Activated T-helper 17 cell treated with anti-CD3 and anti-CD28 coated beads, Interleukin-2, amount 50 U/mL, for 72 hours (primary cell): ENCODE results near the gene NFIB. TPM values are rescaled to one million over a fixed set of nuclear protein-coding genes. Genes with fewer than 3 reads are reported as not detected.

ENCODE experiments used
- ATAC-seq: fragments of 150-1000 bp; cut with Tn5 transposase; replicated peaks from 2 replicates; pipeline ENCODE4 v1.10.0; 2021; ENCODE audit warnings: mild to moderate bottlenecking, moderate library complexity
- H3K27ac Mint-ChIP-seq: one replicate; pipeline ENCODE4 v1.8.0; 2022; ENCODE audit warnings: mixed read lengths
- H3K27me3 Mint-ChIP-seq: one replicate; pipeline ENCODE4 v1.8.0; 2022; ENCODE audit warnings: mixed read lengths
- H3K36me3 Mint-ChIP-seq: one replicate; pipeline ENCODE4 v1.8.0; 2022; ENCODE audit warnings: low read depth, mild to moderate bottlenecking, mixed read lengths
- H3K4me1 Mint-ChIP-seq: one replicate; pipeline ENCODE4 v1.8.0; 2022; ENCODE audit warnings: mixed read lengths
- H3K4me3 Mint-ChIP-seq: one replicate; pipeline ENCODE4 v1.8.0; 2022; ENCODE audit warnings: mild to moderate bottlenecking, mixed read lengths
- H3K9me3 Mint-ChIP-seq: one replicate; pipeline ENCODE4 v1.8.0; 2022; ENCODE audit warnings: mixed read lengths
- total RNA-seq, 2 donors: library from RNA; stranded (reverse); gene quantifications; one replicate each; pipeline ENCODE4 v1.2.3, GENCODE V29; 2022

NFIB gene
- total RNA-seq, 2 donors from 2014 or later = 0.15 TPM; not detected in 1

DNA sequence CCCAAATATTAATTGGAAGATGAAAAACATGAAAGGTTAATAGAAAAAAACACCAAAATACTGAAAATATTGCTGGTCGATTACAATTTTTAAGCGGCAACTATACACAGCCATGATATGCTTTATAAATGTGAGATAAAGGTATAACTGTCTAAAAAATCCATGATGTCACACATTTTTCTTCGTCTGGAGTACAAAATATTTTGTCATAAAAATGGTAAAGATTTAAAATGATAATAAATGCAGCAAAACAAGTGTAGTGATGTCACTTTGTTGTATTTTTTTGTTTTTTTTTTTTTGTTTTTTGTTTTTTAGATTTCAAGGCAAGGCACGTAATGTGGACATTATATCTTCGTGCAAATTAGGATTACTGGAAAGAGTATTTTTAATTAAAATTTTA is 227.4 kb downstream of the NFIB start:
- H3K27me3 Mint-ChIP-seq = no peaks in the 10 kb centered on the region
- no peaks in the 10 kb centered on the region for H3K9me3 Mint-ChIP-seq
- no peak for ATAC-seq
- no peak overlapping the region for H3K27ac Mint-ChIP-seq
- no peaks in the 10 kb centered on the region for H3K36me3 Mint-ChIP-seq
- H3K4me3 Mint-ChIP-seq = no peak overlapping the region
- no peaks in the 10 kb centered on the region for H3K4me1 Mint-ChIP-seq

DNA sequence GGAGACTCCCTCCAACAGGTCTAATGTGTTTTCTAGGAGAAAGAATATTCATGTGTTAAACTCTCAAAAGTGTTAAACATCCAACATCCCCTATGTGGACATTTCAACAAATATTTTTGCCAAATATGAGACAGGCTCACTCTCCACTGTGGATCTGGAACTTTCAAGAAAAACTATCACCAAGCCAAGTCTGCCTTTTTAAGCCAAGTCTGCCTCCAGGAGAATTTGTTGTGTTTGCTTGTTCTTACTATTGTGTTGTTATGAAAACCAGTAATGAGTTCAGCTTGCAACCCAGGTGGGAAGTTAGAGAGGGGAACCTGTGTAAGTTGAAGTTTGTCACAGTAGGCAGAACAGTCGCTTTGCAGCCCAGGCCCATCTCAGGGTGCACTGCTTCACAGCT is 228.1 kb downstream of the NFIB start:
- H3K27ac Mint-ChIP-seq = no peak overlapping the region
- no peak overlapping the region for H3K4me3 Mint-ChIP-seq
- no peaks in the 10 kb centered on the region for H3K27me3 Mint-ChIP-seq
- no peaks in the 10 kb centered on the region for H3K36me3 Mint-ChIP-seq
- no peaks in the 10 kb centered on the region for H3K4me1 Mint-ChIP-seq
- ATAC-seq = no peak
- no peaks in the 10 kb centered on the region for H3K9me3 Mint-ChIP-seq

DNA sequence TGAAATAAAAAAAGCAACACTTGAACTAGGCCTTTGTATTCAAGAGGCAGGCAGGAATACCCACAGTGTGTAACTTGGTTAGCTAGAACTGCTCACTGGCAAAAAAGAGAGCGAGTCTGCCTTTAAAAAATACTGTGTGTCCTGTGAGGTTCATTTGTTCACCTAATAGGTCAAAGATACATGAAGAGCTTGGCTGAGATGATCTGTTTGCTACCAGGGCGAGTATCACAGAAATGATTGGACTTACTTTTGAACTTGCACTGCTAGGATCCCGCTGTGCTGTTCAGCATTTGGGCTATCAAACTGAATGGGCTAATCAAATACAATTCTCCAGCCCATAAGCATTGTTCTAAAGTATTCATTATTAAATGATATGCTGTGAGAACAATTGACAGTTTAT is 229.1 kb downstream of the NFIB start:
- H3K4me1 Mint-ChIP-seq = no peaks in the 10 kb centered on the region
- H3K27me3 Mint-ChIP-seq = no peaks in the 10 kb centered on the region
- H3K27ac Mint-ChIP-seq = no peak overlapping the region
- ATAC-seq = no peak
- no peaks in the 10 kb centered on the region for H3K36me3 Mint-ChIP-seq
- H3K9me3 Mint-ChIP-seq = no peaks in the 10 kb centered on the region
- H3K4me3 Mint-ChIP-seq = no peak overlapping the region

DNA sequence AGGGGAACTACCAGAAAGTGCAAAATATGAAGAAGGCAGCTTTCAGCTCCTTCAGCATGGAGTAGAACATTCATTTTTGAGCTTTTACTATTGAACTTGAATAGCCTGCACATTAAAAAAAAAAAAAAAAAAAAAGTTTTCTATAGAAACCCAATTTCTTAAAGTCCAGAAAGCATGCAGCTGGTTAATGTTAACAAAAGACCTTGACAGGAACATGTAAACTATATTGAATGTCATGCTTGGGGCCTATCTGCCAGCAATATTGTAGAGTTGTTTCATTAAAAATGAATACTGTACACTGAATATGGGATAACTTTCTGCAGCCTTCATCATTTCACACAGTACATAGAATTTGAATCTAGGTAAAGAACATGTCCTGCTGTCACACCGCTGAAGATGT is 230.6 kb downstream of the NFIB start:
- H3K4me3 Mint-ChIP-seq = no peak overlapping the region
- H3K4me1 Mint-ChIP-seq = no peaks in the 10 kb centered on the region
- H3K36me3 Mint-ChIP-seq = no peaks in the 10 kb centered on the region
- no peak overlapping the region for H3K27ac Mint-ChIP-seq
- no peaks in the 10 kb centered on the region for H3K27me3 Mint-ChIP-seq
- H3K9me3 Mint-ChIP-seq = no peaks in the 10 kb centered on the region
- no peak for ATAC-seq

DNA sequence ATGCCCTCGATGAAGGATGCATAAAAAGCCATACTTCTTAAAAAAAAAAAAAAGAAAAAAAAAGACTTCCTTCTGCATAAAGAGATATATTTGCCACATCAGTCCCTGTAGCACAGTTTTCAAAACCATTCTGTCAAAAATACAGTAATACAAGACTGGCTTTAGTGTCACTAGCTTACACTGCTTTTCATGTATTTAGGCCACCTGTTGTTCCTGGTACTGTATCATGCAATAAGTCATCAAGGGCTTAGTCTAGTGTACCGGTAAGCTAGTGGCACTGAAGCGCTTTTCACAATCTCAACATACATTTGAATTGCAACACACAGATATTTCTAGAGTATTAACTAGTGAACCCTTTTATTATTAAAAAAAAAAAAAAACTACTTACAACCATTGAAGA is 231.2 kb downstream of the NFIB start:
- no peaks in the 10 kb centered on the region for H3K27me3 Mint-ChIP-seq
- no peaks in the 10 kb centered on the region for H3K4me1 Mint-ChIP-seq
- H3K27ac Mint-ChIP-seq = no peak overlapping the region
- no peak overlapping the region for H3K4me3 Mint-ChIP-seq
- ATAC-seq = no peak
- H3K36me3 Mint-ChIP-seq = no peaks in the 10 kb centered on the region
- no peaks in the 10 kb centered on the region for H3K9me3 Mint-ChIP-seq

DNA sequence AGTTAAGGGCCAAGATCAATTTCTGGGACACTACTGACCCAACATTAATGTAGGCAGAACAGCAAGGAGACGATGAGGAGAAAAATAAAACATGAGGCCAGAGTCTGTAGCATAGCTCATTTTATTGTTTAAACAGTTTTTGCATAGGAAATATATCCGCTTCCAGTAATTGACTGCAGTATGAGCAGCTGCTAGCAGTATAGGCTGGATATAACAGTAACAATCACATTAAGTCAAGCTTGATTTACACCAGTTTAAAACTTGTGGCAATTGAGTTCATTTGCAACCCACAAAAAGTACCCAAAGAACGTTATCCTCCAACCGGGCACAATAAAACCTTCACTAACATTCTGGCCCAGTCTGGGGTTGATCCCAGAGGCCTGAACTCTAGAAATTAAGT is 232.2 kb downstream of the NFIB start:
- no peaks in the 10 kb centered on the region for H3K27me3 Mint-ChIP-seq
- H3K4me1 Mint-ChIP-seq = no peaks in the 10 kb centered on the region

DNA sequence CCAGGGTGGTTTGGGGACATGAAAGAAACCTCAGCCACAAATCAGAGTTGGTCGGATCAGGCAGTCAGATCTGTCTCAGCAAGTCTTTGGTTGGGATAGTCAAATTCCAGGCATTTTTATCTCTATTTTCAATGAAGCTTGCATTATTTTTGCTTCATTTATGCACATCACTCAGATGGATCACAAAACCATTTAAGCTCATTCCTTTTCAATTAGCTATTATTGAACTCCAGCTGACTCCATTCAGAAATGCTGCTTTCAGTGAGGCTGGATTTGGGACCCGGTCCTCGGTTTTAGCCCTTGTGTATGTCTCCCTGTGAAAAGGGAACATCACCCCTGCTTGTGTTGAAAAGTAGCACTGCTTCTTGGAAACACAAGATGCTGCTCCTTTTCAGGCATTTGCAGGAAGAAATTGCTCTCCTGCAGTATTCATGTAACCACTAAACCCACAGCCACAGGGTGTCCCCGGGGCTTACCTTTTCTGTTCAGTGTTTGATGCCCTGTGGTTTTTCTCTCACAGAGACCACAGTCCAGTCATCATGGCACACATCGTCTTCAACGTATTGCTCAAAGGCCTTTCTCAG is 232.9 kb downstream of the NFIB start:
- ATAC-seq = no peak
- Mint-ChIP-seq H3K27ac (no peak overlapping the region), H3K36me3 (no peaks in the 10 kb centered on the region), H3K27me3 (no peaks in the 10 kb centered on the region), H3K9me3 (no peaks in the 10 kb centered on the region), H3K4me1 (no peaks in the 10 kb centered on the region), H3K4me3 (no peak overlapping the region)

More for the DNA sequence above, 232.2 kb downstream of the NFIB start:
- no peak for ATAC-seq
- H3K9me3 Mint-ChIP-seq = no peaks in the 10 kb centered on the region
- H3K36me3 Mint-ChIP-seq = no peaks in the 10 kb centered on the region
- no peak overlapping the region for H3K4me3 Mint-ChIP-seq
- H3K27ac Mint-ChIP-seq = no peak overlapping the region

DNA sequence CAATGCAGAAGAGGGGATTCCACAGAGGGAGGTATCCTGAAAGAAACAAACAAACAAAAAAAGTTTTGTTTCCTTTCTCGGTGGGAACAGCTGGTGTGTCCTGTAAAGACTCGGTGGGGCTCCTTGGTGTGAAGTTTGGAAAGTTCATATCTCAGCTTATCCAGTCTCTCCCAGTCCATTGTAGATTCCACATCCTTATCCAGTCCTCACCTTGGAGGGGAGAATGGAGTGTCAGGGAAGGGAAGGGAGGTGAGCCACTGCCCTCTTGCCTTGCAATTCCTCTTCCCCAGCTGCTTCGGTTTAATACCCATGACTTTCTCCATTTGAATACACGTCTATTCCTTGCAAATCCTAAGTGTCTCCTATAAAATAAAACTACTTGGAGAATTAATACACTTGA is 234.5 kb downstream of the NFIB start:
- Mint-ChIP-seq H3K9me3 (no peaks in the 10 kb centered on the region), H3K27ac (no peak overlapping the region)

DNA sequence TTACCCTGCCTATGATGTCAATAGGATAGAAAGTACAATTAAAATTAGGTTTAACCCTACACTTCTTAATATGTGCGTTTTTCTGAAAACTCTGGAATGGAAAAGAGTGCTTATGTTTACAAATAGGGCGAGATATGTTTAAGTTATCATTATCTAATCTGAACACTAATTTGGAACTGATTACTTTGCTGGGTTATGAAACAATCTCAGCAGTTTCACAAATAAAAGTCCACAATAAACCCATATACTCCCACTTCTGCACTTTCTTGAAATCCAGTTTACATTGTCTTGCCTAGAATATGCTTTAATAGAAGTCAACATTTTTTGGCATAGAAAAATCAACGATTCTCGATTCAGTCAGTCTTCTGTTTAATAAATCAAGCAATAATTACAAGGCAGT is 236.3 kb downstream of the NFIB start:
- Mint-ChIP-seq H3K27ac (no peak overlapping the region), H3K36me3 (no peaks in the 10 kb centered on the region), H3K4me3 (no peak overlapping the region), H3K9me3 (no peaks in the 10 kb centered on the region), H3K27me3 (no peaks in the 10 kb centered on the region), H3K4me1 (no peaks in the 10 kb centered on the region)
- no peak for ATAC-seq

More for the DNA sequence above, 234.5 kb downstream of the NFIB start:
- Mint-ChIP-seq H3K4me1 (no peaks in the 10 kb centered on the region), H3K4me3 (no peak overlapping the region), H3K36me3 (no peaks in the 10 kb centered on the region), H3K27me3 (no peaks in the 10 kb centered on the region)
- no peak for ATAC-seq

DNA sequence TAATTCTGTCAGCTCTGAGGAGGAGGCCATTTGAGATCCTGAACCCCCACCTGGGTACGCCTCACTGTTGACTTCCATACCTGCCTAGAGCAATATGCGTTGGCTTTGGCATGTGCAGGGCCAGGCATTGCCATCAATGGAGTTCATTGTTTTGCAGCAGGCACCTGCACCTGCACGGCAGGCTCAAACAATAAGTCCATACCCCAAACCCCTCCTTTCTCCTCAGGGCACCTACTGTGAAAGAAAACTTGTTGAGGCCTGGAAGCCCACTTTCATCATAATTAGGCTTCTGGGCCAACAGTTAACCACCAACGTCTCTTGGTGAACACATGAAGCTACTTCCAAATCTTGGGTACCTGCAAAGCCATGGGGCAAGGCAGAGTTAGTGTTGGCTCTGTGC is 238.7 kb downstream of the NFIB start:
- Mint-ChIP-seq H3K27ac (no peak overlapping the region), H3K4me1 (no peaks in the 10 kb centered on the region), H3K4me3 (no peak overlapping the region), H3K27me3 (no peaks in the 10 kb centered on the region), H3K9me3 (no peaks in the 10 kb centered on the region), H3K36me3 (no peaks in the 10 kb centered on the region)
- no peak for ATAC-seq

DNA sequence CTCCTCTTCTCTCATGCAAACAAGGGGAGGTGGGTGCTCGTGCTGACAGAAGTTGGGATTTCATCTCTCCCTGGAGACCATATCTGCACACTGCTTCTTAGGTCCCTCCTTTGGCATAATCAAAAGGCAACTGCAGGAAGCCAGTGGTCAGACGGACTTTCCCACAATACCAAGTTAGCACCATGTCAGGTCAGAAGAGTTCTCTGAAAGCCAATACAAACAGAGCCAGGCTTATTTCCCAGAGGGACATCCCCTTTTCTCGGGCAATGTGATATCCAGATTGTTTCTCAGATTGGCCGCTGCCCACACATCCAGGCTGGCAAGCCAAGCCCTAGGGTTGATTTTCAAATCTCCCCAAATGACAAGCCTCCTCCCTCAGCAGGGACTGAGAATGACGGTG is 241.1 kb downstream of the NFIB start:
- Mint-ChIP-seq H3K4me1 (no peaks in the 10 kb centered on the region), H3K27me3 (no peaks in the 10 kb centered on the region), H3K4me3 (no peak overlapping the region), H3K27ac (no peak overlapping the region), H3K9me3 (no peaks in the 10 kb centered on the region), H3K36me3 (no peaks in the 10 kb centered on the region)
- no peak for ATAC-seq

DNA sequence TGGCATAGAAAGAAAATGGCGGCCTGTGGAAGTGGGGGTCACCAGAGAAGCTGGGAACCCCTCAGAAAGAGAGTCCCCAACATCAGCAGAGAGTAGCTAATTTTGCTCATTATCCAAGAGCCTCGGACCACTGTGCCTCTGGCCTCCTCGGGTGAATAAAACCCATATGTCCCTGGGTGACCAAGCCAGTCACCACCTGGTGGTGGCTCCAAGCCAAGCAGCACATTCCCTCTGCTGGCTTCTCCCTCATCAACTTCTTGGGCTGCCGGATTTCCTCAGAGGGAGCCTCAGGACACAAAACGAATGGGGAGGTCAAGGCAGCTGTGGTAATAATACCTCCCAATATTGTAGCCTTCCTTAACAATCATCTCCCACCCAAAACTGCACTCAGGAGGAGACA is 242.5 kb downstream of the NFIB start:
- no peaks in the 10 kb centered on the region for H3K36me3 Mint-ChIP-seq
- H3K9me3 Mint-ChIP-seq = no peaks in the 10 kb centered on the region
- no peaks in the 10 kb centered on the region for H3K27me3 Mint-ChIP-seq
- no peaks in the 10 kb centered on the region for H3K4me1 Mint-ChIP-seq
- H3K27ac Mint-ChIP-seq = no peak overlapping the region
- no peak for ATAC-seq
- no peak overlapping the region for H3K4me3 Mint-ChIP-seq

DNA sequence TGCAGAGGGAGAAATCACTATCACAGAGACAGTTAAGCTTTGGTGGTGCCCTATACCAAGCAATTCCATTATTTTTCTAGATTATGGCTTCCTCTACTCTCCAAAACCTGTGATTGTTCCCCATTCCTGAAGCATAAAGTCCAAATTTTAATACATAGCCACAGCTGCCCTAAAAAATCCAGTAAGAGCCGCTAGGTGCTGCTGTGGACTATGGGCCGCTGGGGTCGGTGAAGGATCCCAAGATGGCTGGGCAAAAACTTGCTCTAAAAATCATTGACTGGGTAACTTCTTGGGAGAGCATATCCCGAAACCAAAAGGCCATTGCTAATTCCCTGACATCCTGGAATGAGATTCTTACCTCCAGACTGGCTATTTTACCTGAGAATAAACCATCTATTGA is 245.3 kb downstream of the NFIB start:
- H3K4me3 Mint-ChIP-seq = no peak overlapping the region
- H3K27ac Mint-ChIP-seq = no peak overlapping the region
- ATAC-seq = no peak
- H3K4me1 Mint-ChIP-seq = no peaks in the 10 kb centered on the region
- H3K9me3 Mint-ChIP-seq = no peaks in the 10 kb centered on the region
- H3K27me3 Mint-ChIP-seq = peaks cover 3% of the 10 kb centered on the region
- no peaks in the 10 kb centered on the region for H3K36me3 Mint-ChIP-seq

DNA sequence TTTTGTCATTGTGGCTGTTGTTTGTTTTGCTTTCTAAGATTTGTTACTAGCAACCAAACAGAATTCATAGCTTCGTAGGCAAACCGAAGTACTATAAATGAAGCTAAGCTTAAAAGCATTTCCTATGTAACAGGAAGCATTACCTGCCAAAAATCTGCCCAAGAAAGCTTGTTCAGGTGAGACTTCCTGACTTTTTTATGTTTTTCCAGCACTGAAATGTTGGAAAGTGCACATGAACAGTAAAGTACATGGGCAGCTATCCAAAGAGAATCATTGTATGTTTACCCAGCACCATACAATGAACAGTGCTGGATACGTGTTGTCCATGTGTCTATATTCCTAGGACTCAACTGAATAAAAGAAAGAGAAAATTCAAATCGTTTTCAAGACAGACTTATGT is 247.1 kb downstream of the NFIB start:
- no peak overlapping the region for H3K27ac Mint-ChIP-seq
- H3K9me3 Mint-ChIP-seq = no peaks in the 10 kb centered on the region
- H3K4me1 Mint-ChIP-seq = no peaks in the 10 kb centered on the region
- no peaks in the 10 kb centered on the region for H3K36me3 Mint-ChIP-seq
- ATAC-seq = no peak
- H3K27me3 Mint-ChIP-seq = peaks cover 3% of the 10 kb centered on the region
- H3K4me3 Mint-ChIP-seq = no peak overlapping the region

DNA sequence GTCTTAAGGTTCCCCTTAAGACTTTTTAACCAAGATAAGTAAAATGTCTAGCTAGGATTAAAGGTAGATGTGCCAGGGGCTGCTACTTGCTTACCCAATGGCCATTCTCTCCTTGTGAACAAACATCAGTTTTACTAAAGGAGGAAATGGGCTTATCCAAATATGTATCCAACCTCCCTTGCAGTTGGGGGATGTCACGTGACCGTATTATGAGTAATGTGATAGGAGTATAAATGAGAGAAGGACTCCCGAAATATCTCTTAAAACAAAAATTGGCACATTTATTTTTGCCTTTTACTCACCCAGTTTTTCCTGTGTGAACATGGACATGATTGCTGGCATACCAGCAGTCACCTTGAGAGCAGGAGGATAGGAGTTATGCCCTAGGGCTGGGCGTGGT is 247.9 kb downstream of the NFIB start:
- no peak overlapping the region for H3K4me3 Mint-ChIP-seq
- H3K4me1 Mint-ChIP-seq = no peaks in the 10 kb centered on the region
- H3K36me3 Mint-ChIP-seq = no peaks in the 10 kb centered on the region
- no peaks in the 10 kb centered on the region for H3K9me3 Mint-ChIP-seq
- peaks cover 3% of the 10 kb centered on the region for H3K27me3 Mint-ChIP-seq
- no peak overlapping the region for H3K27ac Mint-ChIP-seq
- no peak for ATAC-seq

DNA sequence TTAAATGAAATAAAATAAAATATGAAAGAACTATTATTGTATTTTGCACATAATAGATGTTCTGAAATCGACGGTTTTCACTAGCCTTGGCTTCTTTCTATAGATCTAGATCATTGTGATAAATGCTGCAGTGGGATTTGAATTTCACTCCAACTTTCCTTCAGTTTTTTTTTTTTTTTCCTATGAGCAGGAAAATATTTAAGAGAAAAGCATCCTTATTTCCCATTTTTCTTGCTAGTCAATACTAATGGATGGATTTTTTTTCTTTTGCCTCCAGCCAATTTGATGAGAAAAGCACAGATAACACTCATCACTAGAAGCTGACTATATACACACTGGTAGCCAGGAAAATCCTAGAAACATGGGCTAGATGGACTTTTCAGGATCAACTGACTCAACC is 249.0 kb downstream of the NFIB start:
- H3K9me3 Mint-ChIP-seq = no peaks in the 10 kb centered on the region
- H3K27ac Mint-ChIP-seq = no peak overlapping the region
- no peaks in the 10 kb centered on the region for H3K4me1 Mint-ChIP-seq
- H3K4me3 Mint-ChIP-seq = no peak overlapping the region
- ATAC-seq = no peak
- H3K27me3 Mint-ChIP-seq = peaks cover 3% of the 10 kb centered on the region
- H3K36me3 Mint-ChIP-seq = no peaks in the 10 kb centered on the region
